LoVo (cell line): Measurements from ENCODE around the gene OPN4.

Experiments
- DNase-seq: peaks from one replicate; pipeline ENCODE4 v3.0.0-alpha.2; 2016; ENCODE audit warnings: low spot score

The OPN4 gene

DNA sequence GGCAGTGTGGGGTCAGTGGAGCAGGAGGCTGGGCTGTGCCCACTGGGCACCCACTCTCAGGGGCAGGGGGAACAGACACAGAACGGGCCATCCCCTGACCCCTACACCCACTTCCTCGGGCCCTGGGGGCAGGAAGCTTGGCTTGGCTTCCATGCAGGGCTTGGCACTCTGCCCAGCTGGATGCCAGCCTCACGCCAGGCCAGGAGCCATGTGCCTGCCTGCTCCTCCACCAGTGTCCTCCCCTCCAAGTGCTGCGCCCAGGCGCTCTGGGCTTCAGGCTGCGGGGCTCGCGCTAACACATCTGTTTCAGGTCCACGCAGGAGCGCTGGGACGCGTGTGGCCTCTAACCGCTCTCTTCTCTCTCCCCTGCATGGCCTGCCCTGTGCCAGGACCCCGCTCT is 26.7 kb downstream of the OPN4 start:
- no peak for DNase-seq

DNA sequence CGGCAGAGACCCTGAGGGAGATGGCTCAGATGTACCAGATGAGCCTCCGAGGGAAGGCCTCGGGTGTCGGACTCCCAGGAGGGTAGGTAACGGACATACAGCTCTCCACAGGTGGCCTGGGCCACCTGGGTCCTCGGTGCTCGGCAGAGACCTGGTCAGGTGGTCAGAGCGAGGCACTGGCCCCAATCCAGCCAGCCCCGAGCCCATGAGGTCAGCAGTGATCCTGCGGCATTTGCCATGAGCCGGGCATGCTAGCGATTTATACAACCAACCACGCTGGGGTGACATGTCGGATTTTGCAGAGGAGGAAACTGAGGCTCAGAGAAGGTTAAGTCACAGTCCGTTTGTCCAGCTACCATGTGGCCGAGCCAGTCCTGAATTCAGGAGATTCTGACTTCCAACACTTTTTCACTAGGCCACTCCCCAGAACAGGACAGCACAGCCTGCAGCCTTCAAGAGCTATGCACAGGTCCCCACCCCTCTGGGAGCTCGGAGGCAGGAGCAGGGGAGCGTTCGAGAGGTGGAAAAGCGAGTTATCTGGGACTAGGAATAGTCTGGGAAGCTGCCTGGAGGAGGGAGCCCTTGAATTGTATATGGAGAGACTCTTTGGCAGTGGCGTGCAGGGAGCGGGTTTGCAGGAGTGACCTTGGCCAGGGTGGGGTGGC is 27.5 kb downstream of the OPN4 start:
- DNase-seq: no peak

DNA sequence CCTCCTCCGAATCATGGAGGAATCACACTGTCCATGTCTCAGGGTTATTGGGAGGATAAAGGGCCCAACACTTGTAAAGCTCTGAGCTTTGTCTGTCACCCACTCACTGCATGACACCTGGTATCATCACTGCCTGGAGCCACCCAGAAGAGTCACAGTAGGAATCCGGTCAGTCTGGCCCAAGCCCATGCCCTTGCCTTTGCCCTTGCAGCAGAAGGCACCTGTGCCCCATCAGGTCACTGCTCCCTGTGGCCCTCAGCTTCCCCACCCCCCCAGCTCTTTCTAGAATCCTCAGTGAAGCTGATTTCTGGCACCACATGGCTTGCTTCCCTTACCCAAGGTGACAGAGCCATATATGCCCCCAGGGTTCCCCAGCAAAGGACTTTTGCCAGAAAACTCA is 28.3 kb downstream of the OPN4 start:
- no peak for DNase-seq

DNA sequence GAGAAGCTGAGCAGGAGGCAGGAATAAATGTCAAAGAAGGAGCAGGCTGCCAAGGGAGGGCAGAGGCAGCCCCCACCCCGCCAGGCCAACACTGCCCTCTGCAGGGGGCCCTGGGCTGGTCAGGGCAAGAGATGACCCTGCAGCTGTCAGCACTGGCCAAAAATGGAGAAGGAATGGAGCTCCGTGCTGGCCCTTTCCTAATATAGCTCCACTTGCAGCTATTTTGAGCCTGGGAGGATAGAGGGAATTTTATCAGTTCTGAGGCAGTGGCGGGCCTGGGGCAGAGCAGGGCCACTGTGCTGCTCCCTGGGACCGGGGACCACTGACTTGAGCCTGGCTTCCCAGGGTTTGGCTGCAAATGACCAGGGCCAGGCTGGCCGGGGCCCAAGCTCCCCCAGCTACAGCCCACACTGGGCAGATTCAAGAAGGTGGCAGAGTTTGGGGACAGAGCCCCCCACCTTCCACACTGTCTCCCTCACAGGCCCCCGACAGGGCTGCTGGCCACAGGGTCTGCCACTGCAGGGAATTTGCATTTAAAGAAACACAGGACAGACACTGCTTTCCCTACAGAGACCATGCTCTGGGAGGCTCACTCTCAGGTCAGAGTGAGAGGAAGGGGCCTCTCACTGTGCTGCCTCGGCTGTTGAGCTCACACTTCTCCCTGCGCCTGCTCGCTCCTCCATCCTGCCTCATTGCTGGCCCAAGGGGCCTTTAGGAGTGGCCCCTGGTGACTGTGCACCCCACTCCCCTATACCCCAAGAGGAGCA is 30.2 kb downstream of the OPN4 start:
- no peak for DNase-seq

DNA sequence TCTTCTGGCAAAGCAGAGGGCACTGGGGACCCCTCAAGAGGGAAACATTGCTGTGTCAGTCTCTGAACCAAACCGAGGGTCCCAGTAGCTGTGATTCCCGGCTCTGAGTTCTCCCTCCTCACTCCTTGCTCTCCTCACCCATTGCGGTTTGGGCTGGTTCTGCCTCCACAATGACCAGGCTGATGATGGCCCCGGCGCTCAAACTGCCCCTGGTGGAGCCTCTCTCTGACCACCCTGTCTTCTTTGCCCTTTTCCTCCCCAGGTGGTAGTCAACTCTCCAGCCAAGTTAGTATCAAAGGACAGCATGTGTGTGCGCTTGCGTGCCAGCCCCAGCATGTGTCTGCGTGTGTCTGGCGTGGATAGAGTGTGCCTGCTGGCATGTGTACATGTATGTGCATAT is 31.1 kb downstream of the OPN4 start:
- no peak for DNase-seq

DNA sequence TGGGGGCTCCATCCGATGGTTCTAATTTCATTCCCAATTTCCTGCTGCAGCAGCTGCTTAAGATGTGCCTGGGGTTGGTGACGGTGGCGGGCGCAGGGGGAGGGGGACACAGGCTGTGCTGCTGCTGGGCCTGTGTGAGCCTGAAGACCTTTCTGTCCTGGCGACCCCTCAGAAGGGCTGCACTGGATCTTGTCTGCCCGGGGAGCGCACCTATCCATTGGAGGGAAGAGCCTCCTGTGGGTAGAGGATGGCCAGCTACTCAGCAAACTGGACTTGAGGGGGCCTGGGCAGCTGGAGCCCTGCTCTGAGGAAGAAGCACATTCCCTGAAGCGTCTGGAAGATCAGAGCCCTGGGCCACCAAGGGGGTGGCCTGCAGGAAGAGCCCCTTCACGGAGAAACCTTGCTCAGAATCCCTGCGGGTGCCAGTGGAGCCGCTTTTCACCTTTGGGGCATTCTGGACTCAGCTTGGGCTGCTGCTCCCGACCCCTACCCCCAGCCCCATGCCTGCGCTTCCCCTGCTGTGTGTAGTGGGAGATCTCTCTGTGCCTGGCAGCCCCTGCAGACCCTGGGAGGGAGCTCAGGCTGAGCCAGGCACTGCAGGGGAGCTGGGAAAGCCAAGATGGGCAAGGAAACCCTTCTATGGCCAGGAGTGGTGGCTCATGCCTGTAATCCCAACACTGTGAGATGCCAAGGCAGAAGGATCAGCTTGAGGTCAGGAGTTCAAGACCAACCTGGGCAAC is 31.7 kb downstream of the OPN4 start:
- DNase-seq: no peak

DNA sequence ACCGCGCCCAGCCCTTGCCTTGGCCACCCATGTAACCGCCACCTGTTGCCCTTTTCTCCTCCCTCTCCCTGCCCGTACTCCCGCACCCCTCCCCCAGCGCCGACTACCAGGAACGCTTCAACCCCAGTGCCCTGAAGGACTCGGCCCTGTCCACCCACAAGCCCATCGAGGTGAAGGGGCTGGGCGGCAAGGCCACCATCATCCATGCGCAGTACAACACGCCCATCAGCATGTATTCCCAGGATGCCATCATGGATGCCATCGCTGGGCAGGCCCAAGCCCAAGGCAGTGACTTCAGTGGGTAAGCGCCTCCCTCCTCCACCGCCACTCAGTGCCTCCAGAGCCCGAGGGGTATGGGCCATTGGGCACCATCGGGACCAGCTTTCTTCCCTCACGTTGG is 32.6 kb downstream of the OPN4 start:
- DNase-seq: no peak

DNA sequence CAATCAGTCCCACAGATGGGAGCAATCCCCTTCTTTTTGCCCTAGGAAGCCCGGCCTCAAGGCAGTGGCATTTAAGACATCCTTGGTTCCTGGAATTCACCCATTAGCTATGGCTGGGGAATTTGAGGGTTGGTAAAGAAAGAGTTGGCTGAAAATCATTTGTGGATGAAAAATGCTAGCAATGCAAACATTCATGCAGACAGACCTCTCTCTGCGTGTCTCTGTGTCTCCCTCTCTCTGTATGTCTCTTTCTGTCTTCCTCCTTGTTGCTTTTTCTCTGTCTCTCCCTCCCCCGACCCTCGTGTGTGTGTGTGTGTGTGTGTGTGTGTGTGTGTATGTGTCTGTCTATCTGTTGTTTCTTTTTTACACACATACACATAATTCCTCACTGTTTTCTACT is 33.4 kb downstream of the OPN4 start:
- no peak for DNase-seq

DNA sequence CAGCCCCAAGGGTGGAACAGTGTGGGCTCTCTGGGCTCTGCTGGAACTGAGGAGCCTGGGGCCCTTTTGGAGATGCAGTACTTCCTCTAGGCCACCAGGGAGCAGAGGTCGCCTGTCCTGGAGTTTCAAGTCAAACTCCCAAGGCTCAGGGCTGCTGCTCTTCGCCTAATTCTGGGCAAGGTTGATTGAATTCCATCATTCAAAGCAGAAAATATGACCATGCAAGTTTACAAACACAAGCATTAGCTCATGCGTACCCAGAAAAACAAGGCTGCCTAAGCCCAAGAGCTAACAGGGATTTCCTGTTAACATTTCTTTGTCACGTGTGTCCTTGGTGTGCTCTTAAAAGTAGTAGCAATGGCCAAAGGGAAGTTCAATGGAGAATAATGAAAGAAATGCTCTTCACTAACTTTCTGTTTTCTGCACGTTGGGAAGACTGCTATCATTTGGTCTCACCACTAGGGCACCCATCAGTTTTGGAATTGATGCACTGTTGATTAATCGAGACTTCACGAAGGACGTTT is 34.1 kb downstream of the OPN4 start:
- peak; percentile 69 for DNase-seq

DNA sequence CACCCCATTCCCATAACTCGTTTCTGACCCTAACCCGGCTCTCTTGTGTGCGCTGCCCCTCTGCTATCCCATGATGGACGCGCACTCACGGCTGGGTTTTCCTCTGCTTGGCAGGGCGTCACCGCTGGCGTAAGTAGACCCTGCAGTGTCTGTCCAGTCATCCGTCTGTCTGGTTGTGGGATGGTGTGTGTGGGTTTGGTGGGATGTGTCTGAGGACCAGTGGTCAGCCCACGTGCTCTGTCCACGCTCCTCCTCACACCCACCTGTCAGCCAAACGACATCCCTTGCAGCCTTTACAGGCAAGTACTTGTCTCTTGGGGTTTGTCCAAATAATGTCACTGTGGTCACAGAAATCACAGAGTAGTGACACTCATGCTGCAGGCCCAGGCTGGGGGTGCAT is 34.8 kb downstream of the OPN4 start:
- no peak for DNase-seq

DNA sequence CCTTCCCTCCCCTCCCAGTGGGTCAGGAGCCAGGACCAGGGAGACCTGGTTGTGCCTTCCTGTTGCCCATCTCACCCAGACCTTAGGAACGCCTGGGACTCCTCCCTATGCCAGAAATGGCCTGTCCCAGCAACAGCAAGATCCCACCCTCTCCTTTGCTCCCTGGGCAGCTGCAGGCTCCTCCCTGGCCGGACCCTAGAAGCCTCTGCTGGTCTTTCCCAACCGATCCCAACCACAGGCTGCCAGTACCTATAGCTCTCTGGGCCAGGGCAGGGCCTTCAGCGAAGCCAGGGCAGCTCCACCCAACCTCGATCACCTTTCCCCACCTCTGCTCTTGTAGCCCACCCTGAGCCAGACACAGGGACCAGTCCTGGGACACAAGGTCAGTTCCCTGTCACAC is 35.9 kb downstream of the OPN4 start:
- no peak for DNase-seq

DNA sequence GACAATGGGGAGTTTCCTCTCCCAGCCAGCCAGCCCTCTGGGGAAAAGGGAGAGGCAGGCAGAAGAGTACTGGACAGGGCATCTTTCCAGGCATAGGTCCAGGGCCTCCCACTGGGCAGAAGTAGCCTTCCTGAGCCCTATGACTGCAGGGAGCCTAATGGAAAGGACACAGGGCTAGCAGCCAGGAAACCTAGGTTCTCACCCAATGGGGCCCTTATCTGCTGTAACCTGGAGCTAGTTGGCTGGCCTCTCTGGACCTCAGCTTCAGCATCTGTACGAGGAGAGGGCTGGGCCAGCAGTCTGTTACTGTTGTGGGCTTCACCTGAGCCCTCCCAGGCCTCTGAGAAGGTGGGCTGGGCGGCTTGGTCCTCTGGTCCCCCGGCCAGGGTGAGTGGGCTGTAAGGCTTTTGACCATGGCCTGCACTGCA is 36.3 kb downstream of the OPN4 start:
- DNase-seq: no peak

DNA sequence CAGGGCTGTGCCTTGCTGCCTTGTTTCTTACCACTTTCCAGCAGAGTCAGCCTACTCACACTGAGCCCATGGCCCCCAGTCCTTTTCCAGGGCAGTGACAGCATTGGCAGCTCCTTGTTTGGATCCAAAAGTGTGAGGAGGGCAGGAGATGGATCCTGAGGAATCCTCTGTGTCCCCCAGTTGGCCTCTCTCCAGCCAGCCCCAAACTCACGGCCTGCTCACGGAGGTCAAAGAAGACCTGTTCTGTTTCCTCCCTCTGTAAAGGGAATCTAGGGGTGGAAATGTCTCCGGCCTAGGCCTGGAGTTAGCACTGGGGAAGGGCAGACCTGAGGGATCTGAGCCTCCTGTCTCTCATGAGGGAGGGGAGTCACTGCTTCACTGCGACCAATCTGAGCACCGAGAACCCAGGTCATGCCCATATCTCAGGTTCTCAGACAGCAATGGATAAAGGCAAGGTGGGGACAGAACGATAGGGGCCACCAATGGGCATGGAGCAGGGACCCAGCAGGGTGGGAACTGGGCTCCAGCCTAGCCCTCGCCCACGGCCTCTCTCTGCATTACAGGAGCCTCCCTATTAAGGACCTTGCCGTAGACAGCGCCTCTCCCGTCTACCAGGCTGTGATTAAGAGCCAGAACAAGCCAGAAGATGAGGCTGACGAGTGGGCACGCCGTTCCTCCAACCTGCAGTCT is 37.1 kb downstream of the OPN4 start:
- DNase-seq: no peak

DNA sequence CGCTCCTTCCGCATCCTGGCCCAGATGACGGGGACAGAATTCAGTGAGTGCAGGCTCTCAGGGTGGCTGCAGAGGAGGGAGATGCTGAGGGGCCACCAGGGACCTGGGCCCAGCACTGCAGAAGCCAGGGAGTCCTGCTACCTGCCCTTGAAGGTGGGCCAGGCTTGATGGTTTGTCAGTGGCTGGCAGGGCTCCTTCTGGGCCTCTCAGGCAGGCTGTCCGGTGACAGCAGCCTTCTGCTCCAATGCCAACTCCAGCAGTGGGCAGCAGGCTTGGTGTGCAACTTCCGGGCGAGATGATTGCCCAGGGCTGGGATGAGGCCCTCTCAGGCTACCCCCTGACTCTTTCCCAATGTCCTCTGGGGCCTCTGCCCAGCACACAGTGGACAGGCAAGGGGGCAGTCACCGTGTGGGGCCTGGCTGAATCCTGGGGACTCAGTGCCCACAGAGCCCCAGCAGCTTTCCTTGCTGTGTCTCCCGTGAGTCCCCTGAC is 37.7 kb downstream of the OPN4 start:
- no peak for DNase-seq

DNA sequence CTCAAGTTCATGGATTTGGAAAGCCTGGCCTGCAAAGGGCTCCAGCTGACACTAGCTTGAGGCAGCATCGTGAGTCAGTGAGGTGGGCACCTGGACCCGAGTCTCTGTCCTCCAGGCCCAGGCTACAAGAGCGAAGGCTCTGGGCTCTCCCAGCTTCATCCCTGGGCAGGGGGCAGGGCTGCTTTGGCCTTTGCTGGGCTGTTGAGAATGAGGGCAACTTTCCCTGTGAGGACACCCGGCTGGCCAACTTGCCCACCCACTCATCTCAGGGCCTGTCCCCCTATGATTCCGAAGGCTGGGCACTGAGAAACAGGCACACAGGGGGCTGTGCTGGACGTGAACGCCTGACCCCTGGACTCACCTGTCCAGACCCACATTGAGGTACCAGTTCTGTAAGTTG is 38.3 kb downstream of the OPN4 start:
- no peak for DNase-seq

DNA sequence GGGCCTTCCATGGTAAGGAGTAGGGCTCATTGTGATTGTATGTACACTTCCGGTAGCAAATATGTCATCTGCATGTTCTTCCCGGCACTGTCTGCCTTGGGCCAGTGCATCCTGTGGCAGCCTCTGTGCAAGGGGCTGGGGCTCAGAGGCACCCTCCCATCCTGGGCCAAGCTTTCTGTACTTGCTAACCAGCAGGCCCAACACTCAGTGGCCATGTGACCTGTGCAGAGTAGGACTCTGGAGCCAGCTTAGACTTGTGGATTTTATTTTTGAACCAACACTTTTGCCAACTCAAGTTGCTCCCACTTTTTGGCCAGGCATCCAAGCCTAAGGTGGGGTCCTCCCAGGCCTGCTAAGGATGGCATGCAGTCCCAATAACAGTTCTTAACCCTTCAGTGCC is 38.9 kb downstream of the OPN4 start:
- no peak for DNase-seq

DNA sequence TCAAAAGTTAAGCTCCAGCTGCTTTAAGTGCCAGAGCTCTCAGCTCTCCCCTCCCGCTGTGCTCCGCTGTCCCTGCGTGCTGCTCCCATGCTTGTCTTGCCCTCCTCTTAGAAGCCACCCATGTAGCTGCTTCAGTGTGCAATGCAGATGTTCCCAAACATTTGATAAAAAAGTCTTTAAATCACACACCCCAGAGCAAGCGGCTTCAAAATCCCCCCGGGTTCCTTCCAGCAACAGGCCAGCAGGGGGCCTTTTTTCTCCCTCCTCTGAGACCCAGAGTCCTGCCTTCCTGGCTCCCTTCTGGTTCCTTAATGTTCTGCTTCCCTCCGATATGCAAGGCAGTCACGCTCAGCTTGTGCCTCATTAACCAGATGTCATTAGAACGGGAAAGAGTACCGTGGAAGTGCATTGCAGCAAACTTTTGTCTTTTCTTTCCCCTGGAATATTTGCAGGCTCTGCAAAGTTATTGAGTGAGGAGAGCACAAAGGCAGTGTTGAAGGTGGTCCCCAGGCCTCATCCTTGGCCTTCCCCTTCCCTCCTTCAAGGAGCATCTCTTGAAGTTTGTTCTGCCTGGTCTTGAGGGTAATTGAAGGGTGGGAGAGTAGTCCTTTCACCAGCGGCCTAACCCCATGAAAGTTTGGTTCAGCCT is 39.5 kb downstream of the OPN4 start:
- no peak for DNase-seq

DNA sequence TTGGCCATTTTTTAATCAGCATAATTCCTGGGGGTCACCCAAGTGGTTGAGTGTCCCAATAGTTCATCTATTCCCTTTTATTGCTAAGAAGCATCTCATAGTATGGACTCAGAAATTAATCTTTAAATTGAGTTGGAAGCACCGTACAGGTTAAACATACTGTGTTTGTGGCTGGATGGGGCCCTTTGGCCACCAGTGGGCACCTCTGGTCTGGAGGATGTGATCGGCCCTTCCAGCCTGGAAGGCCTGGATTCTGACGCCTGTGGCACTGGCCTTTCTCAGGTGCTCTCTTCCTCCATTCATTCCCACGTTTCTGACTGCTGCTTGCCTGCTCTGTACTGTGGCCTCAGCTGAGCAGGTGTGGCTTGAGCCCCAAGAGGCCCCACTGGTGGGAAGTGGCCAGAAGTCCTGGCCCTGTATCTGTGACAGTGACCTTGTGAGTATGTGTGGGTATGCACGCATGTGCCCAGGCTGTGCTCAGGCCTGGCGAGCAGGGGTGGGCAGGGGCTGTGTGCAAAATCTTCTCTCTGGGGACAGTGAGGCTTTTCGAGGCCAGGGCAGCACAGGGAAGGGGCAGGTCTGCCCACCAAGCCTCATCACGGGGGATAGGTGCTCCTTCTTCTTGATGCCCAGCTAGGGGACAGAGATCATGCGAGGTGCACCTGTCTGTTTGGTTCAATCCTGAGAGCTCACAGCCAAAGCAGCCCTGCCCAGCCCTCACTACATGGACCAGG is 44.0 kb downstream of the OPN4 start:
- no peak for DNase-seq

DNA sequence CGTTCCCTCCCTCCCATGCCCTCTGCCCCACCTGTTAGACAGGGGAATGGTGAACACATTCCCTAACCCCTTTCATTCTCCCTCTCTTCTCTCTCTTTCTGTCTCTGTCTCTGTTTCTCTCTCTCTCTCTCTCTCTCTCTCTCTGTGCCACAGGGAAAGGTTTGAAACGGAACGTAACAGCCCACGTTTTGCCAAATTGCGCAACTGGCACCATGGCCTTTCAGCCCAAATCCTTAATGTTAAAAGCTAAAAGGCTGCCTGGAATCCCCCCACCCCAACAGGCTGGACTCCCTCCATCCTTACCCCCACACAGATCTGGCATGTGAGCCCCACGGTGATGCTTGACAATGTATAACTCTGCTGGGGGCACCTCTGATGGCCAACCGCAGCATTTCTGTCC is 44.8 kb downstream of the OPN4 start:
- no peak for DNase-seq

DNA sequence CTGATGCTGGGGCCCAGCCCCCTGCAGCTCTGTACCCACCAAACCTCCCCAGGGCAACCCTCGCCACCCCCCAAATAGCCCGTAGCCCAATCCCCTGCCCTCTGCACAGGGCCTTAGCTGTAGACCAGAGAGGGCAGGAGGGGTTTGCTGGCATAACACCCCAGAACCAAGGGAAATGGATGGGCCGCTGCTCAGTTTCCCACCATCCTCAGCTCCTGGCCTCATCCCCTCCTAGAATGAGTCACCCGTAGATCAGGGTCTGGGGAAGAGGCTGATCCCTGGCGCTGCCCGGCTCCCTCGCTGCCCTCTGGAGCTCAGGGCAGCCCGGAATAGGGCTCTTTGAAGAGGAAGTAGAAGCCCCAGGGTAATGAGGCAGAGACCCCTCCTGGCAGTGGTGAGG is 45.2 kb downstream of the OPN4 start:
- no peak for DNase-seq
